Activated CD4-positive, alpha-beta T cell treated with anti-CD3 and anti-CD28 coated beads, Interleukin-2, amount 50 U/mL, for 4 hours (primary cell): ENCODE results near the gene EXOC4.

Experiments used
- DNase-seq, 2 experiments: peaks; one replicate each; pipeline ENCODE4 v3.0.0-alpha.2; 2020

Gene EXOC4

GRCh38 chr7:134019251-134019650 lies 766.4 kb downstream of the EXOC4 start:
- no peak for DNase-seq

- DNase-seq: no peak
These were observed 769.0 kb downstream of the EXOC4 start for GRCh38 chr7:134021836-134022235.

DNA sequence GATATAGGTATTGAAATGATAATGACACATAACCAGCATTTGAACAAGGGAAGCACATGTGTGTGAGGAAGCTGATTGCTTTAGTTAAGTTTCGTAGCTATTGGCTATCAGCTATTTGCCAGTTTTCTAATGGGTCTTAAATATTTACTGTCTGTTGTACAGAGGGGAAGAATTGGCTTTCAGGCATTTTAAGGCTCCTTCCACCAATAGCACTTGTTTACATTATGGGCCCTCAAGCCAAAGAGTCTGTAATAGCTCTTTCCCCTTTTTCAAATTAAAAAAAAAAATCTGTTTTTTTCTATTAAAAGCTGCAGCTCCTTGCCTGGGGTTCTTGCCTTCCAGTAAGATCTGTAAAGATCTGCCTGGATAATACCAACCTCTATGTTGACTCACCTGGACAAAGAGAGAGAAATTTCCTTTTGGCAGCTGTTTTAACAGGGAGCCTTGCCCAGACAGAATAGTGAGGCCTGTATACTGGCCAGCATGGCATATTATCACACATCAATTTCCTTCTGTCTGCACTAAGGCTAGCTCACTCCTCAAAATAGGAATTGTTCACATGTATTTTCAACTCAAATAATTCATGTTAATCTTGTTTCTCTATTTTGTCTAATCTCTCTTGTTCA lies 769.5 kb downstream of the EXOC4 start:
- no peak for DNase-seq

DNA sequence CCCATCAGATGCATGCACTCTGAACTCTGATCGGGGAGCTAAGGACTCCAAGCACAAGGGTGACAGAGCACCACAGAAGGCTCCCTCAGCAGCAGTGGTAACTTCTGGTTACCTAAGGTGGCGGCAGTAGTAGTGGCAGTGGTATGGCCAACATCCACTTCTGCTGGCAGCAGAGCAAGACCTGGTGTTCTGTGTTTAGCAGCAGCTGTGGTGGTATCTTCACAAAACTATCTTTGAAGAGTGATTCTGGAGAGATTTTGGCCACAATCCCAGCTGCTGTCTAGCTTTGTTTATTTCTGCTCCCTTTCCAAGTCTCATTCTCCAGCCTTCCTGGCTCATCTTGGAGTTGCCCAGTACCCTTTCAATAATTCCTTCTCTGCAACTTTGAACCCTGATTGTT lies 771.9 kb downstream of the EXOC4 start:
- DNase-seq: no peak

- no peak for DNase-seq
These were observed 776.0 kb downstream of the EXOC4 start for GRCh38 chr7:134028853-134029252.

DNA sequence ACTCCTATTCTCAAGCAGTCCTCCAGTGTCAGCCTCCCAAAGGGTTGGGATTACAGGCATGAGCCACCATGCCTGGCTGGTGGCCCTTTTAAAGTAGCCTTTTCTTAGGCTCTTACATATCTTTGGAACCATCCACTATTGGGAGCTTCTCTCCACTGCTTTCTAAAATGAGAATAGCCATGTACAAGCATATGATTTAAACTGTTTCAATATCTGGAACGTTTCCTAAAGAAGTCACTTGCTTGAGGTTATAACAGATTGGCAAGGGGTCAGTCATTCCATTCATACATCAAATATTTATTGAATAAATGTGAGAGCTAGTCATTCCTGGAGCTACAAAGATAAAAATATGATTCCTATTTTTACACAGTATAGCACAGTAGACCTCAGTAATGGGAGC lies 776.9 kb downstream of the EXOC4 start:
- DNase-seq: no peak

GRCh38 chr7:134030460-134030865 lies 777.6 kb downstream of the EXOC4 start:
- no peak for DNase-seq

DNA sequence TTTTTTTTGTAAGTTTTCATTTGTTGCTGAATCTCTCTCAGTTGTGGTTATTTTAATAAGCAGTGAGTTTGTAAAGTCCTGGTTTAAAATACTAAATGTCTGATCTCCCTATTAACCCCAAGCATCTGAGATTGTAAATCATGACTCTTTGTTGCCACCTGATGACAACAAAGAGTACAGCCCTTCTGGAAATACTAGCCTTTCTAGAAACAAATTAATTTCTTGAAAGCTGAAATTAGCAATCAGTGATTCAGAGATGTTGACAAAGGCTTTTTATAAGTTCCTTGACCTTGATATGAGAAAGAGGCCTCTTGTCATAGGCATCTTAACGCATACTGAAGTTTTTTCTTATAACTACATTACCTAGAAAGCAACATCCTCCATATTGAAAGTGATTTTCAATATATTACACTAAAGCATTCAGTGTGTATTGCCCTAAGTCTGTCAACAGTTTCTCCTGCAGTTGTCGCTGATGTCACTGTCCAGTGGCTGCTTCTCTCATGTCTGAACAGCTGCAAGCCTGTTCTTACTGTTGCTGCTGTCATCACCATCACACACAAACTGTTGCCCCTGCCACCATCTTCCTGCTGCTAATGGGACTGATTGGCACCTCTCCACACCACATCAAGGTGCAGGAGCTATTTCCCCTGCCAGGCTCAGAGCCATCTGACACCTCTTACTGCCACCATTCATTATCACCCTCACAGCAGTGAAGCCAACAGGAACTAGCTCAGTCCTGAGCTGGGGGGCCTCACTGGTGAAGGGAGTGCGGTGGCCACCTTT lies 779.1 kb downstream of the EXOC4 start:
- no peak for DNase-seq

DNA sequence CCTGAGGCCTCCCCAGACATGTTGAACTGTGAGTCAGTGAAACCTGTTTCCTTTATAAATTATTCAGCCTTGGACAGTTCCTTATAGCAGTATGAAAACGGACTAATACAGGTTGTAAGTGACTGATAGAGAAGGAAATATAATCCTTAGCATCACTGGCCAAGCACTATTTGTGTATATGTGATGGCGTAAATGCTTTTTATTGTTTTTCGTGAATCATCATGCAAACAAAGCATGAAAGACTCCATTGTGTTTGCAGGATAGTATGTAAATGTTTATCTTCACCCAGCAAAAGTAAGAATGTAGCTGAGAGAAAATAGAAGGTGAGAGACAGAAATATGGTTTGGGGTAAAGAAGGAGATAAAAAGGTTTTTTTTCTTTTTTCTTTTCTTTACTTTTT lies 781.8 kb downstream of the EXOC4 start:
- no peak for DNase-seq

- DNase-seq: no peak
These were observed 785.1 kb downstream of the EXOC4 start for GRCh38 chr7:134037991-134038390.

GRCh38 chr7:134040988-134041387 lies 788.1 kb downstream of the EXOC4 start:
- no peak for DNase-seq

DNA sequence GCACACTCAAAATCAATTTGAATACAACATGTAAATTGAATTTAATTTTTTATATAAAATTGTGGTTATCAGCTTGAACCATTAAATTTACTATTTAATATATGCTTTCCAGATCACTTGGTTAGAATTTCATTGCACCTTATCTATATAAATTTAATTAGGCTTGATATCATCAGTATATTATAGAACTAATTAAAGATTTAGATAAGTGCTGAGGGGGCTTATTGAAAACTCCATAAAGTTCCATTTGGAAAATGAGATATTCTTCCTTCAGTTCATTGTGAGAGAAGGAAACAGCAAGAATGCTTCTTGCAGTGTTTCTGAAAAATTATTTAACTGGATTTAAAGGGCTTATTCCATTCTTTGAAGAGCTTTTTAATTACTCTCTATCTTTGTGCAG lies 788.6 kb downstream of the EXOC4 start:
- no peak for DNase-seq

DNA sequence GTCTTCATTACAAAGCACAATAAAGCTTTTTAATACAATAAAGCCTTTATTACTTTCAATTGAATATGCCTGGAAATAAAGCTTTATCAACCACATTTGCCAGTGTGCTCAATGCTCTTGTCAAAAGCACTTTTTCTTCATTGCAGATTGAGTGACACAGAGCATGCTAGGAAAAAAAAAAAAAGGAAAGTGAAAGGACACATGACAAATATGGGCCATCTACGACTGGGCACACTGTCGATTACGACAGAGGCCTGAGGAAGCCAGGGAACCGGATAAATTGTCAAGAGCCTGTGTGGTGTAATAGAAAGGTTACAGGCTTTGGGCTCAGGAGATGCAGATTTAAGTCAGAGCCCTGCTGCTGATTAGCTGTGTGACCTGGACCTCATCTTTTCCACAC lies 789.4 kb downstream of the EXOC4 start:
- DNase-seq: no peak

GRCh38 chr7:134044682-134045081 lies 791.8 kb downstream of the EXOC4 start:
- no peak for DNase-seq

GRCh38 chr7:134045716-134046115 lies 792.8 kb downstream of the EXOC4 start:
- no peak for DNase-seq

DNA sequence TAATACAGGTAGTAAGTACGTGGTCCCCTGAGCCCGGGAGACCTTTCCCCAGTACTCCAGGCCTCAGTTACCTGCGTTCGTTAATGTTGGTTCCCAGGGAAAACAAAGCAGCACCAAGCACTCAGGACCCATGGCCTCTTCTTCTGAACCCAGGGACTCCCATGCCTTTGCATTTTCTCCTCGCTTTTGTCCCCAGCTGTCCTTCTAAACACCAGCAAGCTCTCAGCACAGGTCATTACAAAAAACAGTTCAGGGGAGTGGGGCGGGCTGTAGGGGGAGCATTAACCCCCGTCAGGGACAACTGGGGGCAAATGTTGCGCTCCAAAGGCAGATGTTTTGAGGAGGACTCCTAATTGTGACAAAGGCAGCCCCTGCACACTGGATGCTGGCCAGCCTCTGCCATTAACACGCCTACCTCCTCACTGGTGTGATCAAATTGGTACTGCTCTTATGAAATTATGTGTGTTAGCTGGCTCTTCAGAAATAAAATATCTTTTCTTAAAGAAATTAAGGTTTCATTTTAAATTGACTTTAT lies 793.8 kb downstream of the EXOC4 start:
- DNase-seq: no peak

DNA sequence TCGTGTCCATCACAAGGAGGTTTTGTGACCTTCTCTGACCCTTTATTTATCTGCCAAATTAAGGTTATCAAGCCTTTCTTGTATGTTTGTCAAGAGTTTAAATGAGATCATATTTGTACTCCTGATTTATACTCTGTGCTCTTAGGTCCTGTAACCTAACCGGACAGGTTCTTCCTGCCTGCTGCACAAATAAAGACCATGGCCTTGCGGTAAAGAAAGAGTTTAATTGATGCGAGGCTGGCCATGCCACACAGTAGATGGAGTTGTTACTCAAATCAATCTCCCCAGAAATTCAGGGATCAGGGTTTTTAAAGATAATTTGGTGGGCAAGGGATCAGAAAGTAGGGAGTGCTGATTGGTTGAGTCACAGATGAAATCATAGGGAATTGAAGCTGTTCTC lies 794.8 kb downstream of the EXOC4 start:
- no peak for DNase-seq

- no peak for DNase-seq
These were observed 795.3 kb downstream of the EXOC4 start for GRCh38 chr7:134048166-134048565.

GRCh38 chr7:134051020-134051419 lies 798.1 kb downstream of the EXOC4 start:
- DNase-seq: no peak

DNA sequence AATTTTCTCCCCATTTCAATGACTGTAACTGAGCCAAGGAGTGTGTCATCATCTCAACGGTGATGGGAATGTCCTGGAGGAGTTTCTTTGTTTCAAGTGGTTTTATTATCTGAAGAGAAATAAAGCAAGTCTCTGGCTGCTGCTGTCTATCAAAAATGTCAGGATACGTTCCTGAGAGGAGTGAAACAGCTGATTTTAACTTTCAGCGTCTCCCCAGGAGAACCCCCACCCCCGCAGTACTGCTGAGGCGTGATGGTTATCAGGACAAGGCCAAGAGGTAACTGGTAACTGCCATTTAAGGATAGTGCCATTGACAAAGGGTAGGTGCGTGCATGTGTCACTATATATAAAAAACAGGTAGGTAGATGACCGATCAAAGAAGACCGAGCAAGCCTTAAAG lies 803.9 kb downstream of the EXOC4 start:
- DNase-seq: no peak

DNA sequence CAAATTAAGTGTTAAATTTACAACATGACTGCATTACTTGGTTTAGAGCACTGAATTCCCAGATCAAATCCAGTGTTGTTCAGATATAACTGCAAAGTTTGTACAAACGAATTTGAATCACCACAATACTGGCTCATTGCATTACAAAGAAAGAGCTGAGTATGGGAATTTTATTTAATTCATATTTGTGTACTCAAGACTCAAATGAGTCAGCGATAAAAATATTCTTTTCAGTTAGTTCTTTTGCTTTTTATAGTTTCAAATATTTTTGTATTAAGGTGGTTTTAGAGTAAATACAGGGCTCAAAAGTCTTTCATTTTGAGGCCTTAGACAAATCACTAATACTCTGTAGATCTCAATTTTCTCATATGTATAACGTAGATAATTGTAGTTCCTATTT lies 805.6 kb downstream of the EXOC4 start:
- no peak for DNase-seq

DNA sequence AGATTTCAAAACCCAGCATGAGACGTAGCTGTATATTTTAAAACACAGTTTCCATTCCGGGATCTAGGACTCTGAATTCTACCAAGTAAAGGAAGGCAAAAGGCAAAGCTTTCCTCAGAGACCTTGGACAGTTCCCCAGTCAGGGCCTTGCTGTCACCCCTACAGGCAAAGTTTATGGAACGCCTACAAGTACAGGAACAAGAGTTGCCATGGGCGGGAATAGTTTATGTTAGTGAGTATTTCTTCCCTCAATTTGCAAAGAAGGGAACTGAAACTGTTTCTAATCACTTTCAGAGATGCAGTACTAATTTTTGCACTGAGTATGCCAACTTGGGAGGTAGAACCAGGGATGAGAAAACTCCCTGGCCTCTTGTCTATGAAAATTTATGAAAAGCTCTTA lies 806.1 kb downstream of the EXOC4 start:
- DNase-seq: no peak

DNA sequence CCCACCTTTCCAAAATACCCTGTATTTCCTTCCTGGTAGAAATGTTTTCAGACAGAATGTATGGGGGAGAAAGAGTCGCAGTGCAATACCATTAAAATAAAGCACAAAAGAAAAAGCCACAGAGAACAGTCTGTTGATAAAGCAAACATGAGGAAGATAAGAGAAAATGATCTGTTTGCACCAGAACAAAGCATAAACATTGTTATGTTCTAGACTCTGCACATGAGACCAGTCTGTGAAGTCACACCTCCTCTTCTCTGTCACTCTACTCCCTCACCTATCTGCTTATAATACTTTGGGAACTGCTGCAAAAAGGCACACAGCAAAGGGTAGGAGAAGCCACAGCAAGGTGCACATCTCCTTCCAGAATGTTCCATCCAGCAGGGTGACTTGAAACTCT lies 807.0 kb downstream of the EXOC4 start:
- no peak for DNase-seq

DNA sequence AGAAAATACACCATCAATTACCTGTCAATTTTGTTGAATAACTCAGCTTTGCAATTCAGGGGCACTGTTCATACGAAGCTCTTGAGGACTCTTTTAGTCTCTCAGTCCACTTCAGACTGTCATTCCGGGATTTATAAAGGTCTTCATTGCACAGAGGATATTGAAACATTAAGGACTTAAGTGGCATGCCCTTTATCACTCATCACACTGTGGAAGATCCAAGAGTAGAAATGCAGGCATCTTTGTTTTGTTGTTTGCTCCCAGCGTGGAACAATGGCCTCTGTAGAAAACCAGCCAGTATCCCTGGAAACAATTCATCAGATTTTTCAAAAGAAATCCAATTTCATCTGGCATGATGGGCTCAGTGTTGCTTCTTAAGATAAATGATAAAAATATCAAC lies 808.0 kb downstream of the EXOC4 start:
- no peak for DNase-seq

GRCh38 chr7:134062460-134062859 lies 809.6 kb downstream of the EXOC4 start:
- no peak for DNase-seq
